Activated CD8-positive, alpha-beta memory T cell treated with anti-CD3 and anti-CD28 coated beads, Interleukin-2, amount 50 U/mL, for 1 hour (primary cell): ENCODE data around the gene MACROD2.

Experiments
- DNase-seq: peaks from one replicate; pipeline ENCODE4 v3.0.0-alpha.2; 2020; ENCODE audit errors: extremely low read depth

Gene MACROD2

GRCh38 chr20:14582855-14583254, 587.5 kb downstream of the MACROD2 start:
- DNase-seq: no peak

- no peak for DNase-seq
Observed at GRCh38 chr20:14583413-14583812, 588.1 kb downstream of the MACROD2 start.

GRCh38 chr20:14589383-14589782, 594.1 kb downstream of the MACROD2 start:
- no peak for DNase-seq

GRCh38 chr20:14595051-14595450, 599.7 kb downstream of the MACROD2 start:
- DNase-seq: no peak

GRCh38 chr20:14597206-14597715, 601.9 kb downstream of the MACROD2 start:
- no peak for DNase-seq

- no peak for DNase-seq
Observed at GRCh38 chr20:14599613-14600012, 604.3 kb downstream of the MACROD2 start.

- DNase-seq: no peak
Observed at GRCh38 chr20:14600527-14600926, 605.2 kb downstream of the MACROD2 start.

- DNase-seq: no peak
Observed at GRCh38 chr20:14604143-14604542, 608.8 kb downstream of the MACROD2 start.

- no peak for DNase-seq
Observed at GRCh38 chr20:14609328-14610221, 614.3 kb downstream of the MACROD2 start.

GRCh38 chr20:14611479-14611878, 616.2 kb downstream of the MACROD2 start:
- no peak for DNase-seq

- DNase-seq: no peak
Observed at GRCh38 chr20:14612391-14612790, 617.1 kb downstream of the MACROD2 start.

- DNase-seq: no peak
Observed at GRCh38 chr20:14616003-14616402, 620.7 kb downstream of the MACROD2 start.

- DNase-seq: no peak
Observed at GRCh38 chr20:14617123-14617522, 621.8 kb downstream of the MACROD2 start.

GRCh38 chr20:14619411-14619810, 624.1 kb downstream of the MACROD2 start:
- DNase-seq: no peak

GRCh38 chr20:14622796-14623195, 627.5 kb downstream of the MACROD2 start:
- no peak for DNase-seq

GRCh38 chr20:14631011-14631410, 635.7 kb downstream of the MACROD2 start:
- no peak for DNase-seq

GRCh38 chr20:14632906-14633305, 637.6 kb downstream of the MACROD2 start:
- DNase-seq: no peak

GRCh38 chr20:14633507-14633906, 638.2 kb downstream of the MACROD2 start:
- no peak for DNase-seq

- DNase-seq: no peak
Observed at GRCh38 chr20:14634665-14635064, 639.3 kb downstream of the MACROD2 start.

GRCh38 chr20:14637441-14637840, 642.1 kb downstream of the MACROD2 start:
- no peak for DNase-seq

GRCh38 chr20:14643146-14643545, 647.8 kb downstream of the MACROD2 start:
- DNase-seq: no peak

GRCh38 chr20:14643556-14643955, 648.2 kb downstream of the MACROD2 start:
- no peak for DNase-seq

GRCh38 chr20:14644306-14645097, 649.2 kb downstream of the MACROD2 start:
- DNase-seq: no peak
